ENCODE measurements around the gene LRIT2. TPM values are rescaled to one million over a fixed set of nuclear protein-coding genes. Genes with fewer than 3 reads are reported as not detected.
A peak's percentile ranks its signal among the peaks of the same experiment; 100 is the strongest.

LRIT2 gene
- total and polyA plus RNA-seq, 9 of the 15 experiments (the other 6 are each of a cell fraction or from before 2014, with no cell fraction given), result not detected

DNA sequence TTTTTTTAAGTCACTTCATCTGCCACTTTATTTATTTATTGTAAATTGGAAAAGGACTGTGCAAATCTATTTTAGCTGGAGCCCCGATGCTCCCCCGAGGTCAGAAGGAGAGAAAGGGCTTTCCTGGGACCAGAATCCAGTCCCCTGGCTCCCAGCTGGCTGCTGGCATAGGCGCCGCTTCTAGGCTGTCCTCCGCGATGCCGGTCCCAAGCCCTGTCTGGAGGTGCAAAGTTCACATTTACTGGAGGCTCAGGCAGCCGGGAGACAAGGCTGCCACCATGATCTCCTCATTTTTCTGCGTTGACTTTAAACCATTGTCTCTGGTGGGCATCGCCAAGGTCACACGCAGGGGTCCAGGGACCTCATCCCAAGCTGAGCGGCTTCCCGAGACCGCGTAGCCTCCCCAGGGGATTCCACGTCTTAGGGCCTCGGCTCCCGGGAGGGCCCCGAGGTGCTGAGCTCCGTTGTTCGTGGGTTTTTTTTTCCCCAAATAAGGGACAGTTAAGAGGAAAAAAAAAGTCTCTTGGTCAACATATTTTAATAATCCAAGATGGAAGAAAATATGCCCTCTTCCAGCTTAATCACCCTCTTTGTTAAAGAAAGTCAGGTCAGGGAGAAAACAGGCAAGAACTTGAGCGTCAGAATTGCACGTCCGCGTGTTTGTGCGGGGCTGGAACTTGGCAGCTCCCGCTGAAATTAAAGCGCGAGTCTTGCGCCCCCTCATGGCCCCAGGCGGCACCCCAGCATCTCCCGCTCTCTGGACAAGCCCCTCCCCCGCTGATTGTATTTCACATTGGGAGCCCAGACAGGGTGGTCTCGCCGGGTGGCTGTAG, 31.4 kb upstream of the LRIT2 start (continued):
- TF ChIP-seq, protein P1, sequence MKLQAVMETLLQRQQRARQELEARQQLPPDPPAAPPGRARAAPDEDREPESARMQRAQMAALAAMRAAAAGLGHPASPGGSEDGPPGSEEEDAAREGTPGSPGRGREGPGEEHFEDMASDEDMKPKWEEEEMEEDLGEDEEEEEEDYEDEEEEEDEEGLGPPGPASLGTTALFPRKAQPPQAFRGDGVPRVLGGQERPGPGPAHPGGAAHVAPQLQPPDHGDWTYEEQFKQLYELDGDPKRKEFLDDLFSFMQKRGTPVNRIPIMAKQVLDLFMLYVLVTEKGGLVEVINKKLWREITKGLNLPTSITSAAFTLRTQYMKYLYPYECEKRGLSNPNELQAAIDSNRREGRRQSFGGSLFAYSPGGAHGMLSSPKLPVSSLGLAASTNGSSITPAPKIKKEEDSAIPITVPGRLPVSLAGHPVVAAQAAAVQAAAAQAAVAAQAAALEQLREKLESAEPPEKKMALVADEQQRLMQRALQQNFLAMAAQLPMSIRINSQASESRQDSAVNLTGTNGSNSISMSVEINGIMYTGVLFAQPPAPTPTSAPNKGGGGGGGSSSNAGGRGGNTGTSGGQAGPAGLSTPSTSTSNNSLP (IDR thresholded peaks at IDR 0.05; ENCODE audit: borderline replicate concordance, low read depth, low read length), result no peak
- TF ChIP-seq, protein P2, sequence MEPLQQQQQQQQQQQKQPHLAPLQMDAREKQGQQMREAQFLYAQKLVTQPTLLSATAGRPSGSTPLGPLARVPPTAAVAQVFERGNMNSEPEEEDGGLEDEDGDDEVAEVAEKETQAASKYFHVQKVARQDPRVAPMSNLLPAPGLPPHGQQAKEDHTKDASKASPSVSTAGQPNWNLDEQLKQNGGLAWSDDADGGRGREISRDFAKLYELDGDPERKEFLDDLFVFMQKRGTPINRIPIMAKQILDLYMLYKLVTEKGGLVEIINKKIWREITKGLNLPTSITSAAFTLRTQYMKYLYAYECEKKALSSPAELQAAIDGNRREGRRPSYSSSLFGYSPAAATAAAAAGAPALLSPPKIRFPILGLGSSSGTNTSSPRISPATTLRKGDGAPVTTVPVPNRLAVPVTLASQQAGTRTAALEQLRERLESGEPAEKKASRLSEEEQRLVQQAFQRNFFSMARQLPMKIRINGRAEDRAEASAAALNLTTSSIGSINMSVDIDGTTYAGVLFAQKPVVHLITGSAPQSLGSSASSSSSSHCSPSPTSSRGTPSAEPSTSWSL (CRISPR knock-in tag; IDR thresholded peaks at IDR 0.05; ENCODE audit: borderline replicate concordance), result no peak
- TF ChIP-seq RFX5 (IDR thresholded peaks at IDR 0.05; ENCODE audit: low read depth, low read length) (no peak), L3MBTL2 (IDR thresholded peaks at IDR 0.05) (peak; percentile 100), RBBP5 (IDR thresholded peaks at IDR 0.05; ENCODE audit: borderline replicate concordance, insufficient read depth, low read length, poor library complexity, severe bottlenecking) (no peak), ILF3 (IDR thresholded peaks at IDR 0.05; ENCODE audit: borderline replicate concordance) (no peak), PHF21A (IDR thresholded peaks at IDR 0.05; ENCODE audit: borderline replicate concordance, low read depth) (no peak), TBL1XR1 (IDR thresholded peaks at IDR 0.05; ENCODE audit: low read length in 2 of 2) (no peak), KDM5B (IDR thresholded peaks at IDR 0.05; ENCODE audit: insufficient replicate concordance, low read depth, low read length) (no peak), HEY1 (CRISPR knock-in tag; IDR thresholded peaks at IDR 0.05; ENCODE audit: borderline replicate concordance) (no peak), FOXA3 (CRISPR knock-in tag; conservative IDR thresholded peaks at IDR 0.05 in 1 of 2, IDR thresholded peaks at IDR 0.05 in 1 of 2) (peak in 1 of 2 experiments; percentile 73; a peak in 2 of 4 replicates), ARNT (IDR thresholded peaks at IDR 0.05) (0 out of 4 replicates have a peak, but pooled peaks of 1 of the 2 experiments have one; percentile 38)
- TF ChIP-seq, protein P3, sequence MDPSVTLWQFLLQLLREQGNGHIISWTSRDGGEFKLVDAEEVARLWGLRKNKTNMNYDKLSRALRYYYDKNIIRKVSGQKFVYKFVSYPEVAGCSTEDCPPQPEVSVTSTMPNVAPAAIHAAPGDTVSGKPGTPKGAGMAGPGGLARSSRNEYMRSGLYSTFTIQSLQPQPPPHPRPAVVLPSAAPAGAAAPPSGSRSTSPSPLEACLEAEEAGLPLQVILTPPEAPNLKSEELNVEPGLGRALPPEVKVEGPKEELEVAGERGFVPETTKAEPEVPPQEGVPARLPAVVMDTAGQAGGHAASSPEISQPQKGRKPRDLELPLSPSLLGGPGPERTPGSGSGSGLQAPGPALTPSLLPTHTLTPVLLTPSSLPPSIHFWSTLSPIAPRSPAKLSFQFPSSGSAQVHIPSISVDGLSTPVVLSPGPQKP (CRISPR knock-in tag; IDR thresholded peaks at IDR 0.05), result no peak
- TF ChIP-seq, protein P4, sequence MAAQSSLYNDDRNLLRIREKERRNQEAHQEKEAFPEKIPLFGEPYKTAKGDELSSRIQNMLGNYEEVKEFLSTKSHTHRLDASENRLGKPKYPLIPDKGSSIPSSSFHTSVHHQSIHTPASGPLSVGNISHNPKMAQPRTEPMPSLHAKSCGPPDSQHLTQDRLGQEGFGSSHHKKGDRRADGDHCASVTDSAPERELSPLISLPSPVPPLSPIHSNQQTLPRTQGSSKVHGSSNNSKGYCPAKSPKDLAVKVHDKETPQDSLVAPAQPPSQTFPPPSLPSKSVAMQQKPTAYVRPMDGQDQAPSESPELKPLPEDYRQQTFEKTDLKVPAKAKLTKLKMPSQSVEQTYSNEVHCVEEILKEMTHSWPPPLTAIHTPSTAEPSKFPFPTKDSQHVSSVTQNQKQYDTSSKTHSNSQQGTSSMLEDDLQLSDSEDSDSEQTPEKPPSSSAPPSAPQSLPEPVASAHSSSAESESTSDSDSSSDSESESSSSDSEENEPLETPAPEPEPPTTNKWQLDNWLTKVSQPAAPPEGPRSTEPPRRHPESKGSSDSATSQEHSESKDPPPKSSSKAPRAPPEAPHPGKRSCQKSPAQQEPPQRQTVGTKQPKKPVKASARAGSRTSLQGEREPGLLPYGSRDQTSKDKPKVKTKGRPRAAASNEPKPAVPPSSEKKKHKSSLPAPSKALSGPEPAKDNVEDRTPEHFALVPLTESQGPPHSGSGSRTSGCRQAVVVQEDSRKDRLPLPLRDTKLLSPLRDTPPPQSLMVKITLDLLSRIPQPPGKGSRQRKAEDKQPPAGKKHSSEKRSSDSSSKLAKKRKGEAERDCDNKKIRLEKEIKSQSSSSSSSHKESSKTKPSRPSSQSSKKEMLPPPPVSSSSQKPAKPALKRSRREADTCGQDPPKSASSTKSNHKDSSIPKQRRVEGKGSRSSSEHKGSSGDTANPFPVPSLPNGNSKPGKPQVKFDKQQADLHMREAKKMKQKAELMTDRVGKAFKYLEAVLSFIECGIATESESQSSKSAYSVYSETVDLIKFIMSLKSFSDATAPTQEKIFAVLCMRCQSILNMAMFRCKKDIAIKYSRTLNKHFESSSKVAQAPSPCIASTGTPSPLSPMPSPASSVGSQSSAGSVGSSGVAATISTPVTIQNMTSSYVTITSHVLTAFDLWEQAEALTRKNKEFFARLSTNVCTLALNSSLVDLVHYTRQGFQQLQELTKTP (IDR thresholded peaks at IDR 0.05; ENCODE audit: low read depth in 1 of 2, partially characterized antibody in 2 of 2), result peak in 1 of 2 experiments; percentile 21
- TF ChIP-seq, protein P5, sequence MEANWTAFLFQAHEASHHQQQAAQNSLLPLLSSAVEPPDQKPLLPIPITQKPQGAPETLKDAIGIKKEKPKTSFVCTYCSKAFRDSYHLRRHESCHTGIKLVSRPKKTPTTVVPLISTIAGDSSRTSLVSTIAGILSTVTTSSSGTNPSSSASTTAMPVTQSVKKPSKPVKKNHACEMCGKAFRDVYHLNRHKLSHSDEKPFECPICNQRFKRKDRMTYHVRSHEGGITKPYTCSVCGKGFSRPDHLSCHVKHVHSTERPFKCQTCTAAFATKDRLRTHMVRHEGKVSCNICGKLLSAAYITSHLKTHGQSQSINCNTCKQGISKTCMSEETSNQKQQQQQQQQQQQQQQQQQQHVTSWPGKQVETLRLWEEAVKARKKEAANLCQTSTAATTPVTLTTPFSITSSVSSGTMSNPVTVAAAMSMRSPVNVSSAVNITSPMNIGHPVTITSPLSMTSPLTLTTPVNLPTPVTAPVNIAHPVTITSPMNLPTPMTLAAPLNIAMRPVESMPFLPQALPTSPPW (CRISPR knock-in tag; IDR thresholded peaks at IDR 0.05), result peak; percentile 27; the same call in 1 of the 2 replicates

Data from K562 (cell line).